Activated CD8-positive, alpha-beta memory T cell treated with anti-CD3 and anti-CD28 coated beads for 4 hours (primary cell): ENCODE measurements around the gene EBF3.

Experiments
- DNase-seq, 2 donors: peaks; one replicate each; pipeline ENCODE4 v3.0.0-alpha.2; 2020; ENCODE audit warnings: low read depth in 2 of 2

Gene EBF3

GRCh38 chr10:129799942-129800341, 164.1 kb downstream of the EBF3 start:
- DNase-seq: no peak

GRCh38 chr10:129796710-129797420, 167.2 kb downstream of the EBF3 start:
- no peak for DNase-seq

- DNase-seq: no peak
Observed at GRCh38 chr10:129793996-129794395, 170.1 kb downstream of the EBF3 start.

GRCh38 chr10:129793479-129793878, 170.6 kb downstream of the EBF3 start:
- DNase-seq: no peak

- no peak for DNase-seq
Observed at GRCh38 chr10:129792864-129793263, 171.2 kb downstream of the EBF3 start.

GRCh38 chr10:129792141-129792540, 171.9 kb downstream of the EBF3 start:
- no peak for DNase-seq

- DNase-seq: no peak
Observed at GRCh38 chr10:129790715-129791446, 173.2 kb downstream of the EBF3 start.

GRCh38 chr10:129788215-129788614, 175.9 kb downstream of the EBF3 start:
- DNase-seq: no peak

GRCh38 chr10:129787557-129787956, 176.5 kb downstream of the EBF3 start:
- no peak for DNase-seq

- DNase-seq: no peak
Observed at GRCh38 chr10:129786216-129786615, 177.9 kb downstream of the EBF3 start.

GRCh38 chr10:129785536-129785981, 178.5 kb downstream of the EBF3 start:
- no peak for DNase-seq
